GM21717 (cell line): ENCODE results near the gene C19orf81.

Experiments
- ATAC-seq: cut with Tn5 transposase; IDR thresholded peaks from one replicate; pipeline ENCODE4 v1.9.1; 2021; ENCODE audit warnings: mild to moderate bottlenecking, moderate library complexity; ENCODE audit not compliant: unreplicated experiment

Gene C19orf81

DNA sequence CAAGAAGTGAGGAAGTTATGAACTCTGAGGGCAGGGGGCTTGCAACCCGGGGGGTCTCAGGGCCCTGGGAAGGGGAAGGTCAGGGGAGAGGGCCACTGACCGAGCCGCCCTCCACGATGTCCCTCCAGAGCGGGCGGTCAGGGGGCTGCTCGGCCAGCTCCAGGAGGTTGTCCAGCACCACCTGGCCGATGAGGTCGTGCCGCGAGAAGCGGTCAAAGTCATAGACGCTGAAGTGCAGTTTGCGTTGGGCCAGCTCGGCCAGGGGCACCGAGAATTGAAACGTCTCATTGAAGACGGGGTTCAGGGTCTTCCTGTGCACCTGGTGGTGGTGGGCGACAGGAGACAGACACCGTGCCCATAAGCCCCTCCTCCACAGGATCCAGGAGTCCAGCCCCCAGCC lies 20.1 kb upstream of the C19orf81 start:
- ATAC-seq = no peak

DNA sequence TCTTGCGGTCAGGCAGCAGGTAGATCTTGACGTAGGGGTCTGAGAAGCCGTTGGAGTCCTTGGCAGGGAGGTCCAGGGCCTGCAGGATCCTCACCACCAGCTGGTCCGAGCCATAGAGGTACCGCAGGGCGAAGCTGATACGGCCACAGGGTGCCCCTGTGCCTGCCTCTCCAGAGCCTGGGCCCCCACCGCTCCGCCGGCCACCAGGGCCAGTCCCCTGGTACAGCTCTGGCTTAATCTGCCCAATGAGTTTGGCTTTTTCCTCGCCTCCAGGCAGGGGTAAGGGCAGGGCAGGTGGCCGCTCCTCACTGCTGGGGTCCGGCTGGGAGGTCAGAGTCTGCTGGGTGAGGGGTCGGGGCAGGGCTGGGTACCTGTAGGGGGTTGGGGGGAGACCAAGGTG lies 19.4 kb upstream of the C19orf81 start:
- no peak for ATAC-seq

DNA sequence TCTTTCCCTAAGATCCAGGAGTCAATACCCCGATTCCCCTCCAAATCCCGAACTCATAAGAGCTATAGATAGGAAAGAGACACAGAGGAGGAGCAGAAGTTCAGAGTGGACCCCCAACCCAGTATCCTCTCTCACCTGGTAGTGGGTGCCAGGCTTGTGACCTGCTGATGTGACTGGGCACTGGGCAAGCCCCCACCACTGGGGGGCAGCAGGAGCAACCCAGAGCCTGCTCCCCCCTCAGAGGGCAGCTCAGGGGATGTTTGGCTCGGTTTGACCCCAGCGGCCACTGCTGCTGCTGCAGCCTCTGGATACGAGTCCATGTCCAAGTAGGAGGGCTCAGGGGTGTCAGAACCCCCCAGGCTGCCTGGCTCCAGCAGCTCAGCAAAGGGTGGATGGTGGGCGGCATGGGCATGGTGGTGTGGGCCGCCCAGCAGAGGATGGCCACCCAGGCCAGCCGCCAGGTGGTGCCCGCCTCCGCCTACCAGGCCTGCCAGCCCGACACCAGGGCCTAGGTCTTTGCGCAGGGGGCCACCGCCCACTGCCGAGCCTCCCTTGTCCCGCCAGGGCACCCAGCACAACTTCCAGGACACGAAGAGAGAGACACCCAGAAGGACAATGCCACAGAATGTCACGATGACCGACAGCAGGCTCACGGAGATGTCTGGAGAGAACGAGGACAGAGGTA lies 17.0 kb upstream of the C19orf81 start:
- ATAC-seq = no peak

DNA sequence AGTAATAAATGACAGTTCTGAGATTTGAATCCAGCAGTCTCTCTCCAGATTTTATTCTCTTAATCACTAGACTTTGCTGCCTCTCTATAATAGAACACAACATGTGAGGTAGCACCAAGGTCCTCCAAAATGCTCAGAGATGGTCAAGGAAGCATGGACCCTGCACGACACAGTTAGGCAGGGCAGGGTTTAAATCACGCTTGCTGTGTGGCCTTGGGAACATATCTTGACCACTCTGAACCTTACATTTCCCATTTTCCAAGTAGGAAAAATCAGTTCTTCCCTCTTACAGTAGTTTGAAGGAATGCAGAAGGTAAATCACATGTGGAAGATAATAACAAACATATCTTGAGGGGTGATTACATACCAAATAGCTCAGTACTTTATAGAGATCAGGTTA lies 15.9 kb upstream of the C19orf81 start:
- ATAC-seq = no peak

DNA sequence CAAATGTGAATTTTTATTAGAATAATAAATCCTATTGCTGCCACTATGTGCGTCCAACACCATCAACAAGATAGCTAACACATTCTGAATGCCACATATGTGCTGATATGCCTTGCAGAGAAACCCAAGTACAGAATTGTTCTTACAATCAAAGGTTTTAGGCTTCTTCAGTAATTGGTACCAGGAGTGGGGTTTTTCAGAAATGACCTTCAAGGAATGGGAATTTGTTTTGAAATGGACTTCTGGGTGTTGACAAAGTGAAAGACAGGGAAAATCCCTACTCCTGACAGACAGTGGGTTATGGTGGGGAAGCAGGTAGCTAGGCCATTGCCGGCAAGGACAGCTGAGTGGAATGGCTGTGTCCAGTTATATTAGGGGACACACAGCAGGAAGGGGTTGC lies 15.3 kb upstream of the C19orf81 start:
- no peak for ATAC-seq

DNA sequence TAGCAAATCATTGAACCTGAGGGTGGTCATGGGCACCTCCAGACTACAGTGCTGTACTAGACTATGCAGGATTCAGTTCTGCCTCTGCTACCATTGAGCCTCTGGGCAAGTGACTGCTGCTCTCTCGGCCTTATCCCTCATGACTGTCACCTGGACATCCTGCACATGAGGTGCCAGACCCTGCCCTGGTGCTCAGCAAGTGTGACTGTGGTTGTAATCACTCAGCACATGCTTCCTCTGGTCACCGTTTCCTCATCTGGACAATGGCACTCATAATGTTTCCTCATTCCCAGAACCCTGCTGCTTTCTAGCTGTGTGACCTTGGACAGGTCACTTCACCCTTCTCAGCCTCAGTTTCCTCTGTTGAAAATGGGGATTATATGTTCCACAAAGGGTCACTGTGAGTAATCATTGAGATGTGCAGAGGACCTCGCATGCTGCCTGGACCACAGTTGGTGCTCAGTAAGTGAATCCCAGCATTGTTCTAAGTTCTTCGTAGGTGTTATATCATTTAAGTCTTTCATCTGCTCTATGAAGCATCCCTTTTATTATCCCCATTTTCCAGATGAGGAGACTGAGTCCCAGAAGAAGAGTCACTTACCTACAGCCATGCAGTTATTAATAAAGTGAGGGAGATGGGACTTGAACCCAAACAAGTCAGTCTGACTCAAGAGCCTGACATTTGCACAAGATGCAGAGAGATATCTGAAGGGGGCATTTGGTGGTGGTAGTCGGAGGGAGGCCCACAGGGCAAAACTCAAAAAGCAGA lies 12.7 kb upstream of the C19orf81 start:
- ATAC-seq = no peak

DNA sequence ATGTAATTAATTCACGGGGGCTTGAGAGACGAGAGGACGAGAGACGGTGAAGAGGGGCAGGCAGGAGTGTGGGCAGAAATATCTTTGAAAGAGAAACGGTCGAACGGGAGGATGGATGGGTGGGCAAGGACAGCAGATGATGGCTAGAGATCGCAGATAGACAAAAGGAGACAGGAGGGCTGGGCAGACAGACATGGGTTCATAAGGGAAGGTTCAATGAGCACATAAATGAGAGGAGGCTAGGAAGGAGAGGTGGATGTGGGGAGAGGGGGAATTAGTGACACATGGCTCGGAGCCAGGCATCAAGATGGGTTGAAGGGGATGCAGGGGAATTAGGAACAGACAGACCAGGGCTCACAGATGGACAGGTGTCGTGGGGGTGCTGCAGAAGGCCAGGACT lies 10.6 kb upstream of the C19orf81 start:
- ATAC-seq = no peak

DNA sequence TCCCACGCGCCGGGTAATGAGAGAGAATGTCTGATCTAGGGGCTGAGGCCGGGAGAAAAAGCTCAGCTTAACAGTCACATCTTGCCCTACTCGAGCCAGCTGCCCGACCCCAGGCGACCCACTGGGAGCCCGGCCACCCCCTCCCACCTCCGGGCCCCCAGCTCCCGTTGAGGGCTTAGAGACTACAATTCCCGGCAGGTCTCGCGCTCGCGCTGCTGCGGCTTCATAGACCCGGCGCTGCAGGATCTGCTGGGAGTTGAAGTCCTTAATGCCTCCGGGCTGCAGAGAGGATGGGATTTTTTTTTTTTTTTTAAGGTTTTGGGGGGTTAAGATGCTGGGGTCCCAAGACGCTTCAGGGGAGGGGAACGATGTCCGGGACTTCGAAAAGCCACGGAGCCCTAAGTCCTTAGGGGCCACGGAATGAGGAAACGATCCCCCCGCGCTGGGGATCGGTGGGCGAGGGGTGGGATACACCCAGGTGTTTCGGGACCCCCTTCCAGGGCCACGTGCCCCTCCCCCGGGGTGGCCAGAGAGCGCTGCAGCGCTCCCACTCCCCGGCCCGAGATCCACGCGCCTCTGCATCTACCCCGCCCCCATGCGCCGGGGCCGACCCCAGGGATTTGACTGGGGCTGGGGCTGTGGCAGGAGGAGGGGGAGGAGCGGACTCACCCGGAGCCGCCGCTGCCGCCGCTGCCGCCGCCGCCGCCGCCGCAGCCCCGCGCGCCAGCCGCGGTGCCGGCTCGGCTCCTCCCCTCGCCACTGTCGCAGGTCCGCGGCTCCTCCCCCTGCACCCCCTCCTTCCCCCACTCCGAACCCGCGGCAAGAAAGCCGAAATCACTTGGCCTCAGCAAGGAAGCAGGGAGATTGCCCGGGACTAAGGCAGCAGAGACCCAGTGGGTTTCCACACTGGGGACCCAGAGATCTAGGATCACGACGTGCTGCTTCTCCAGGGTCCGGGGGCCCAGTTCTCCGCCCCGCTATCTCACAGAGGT lies 9.8 kb upstream of the C19orf81 start, which contains the start of gene SYT3:
Gene SYT3 (minus strand): TSS at position 761 of the 992 bp plus-strand sequence. CDS start 2,470 bp downstream, outside the sequence.
- no peak for ATAC-seq

DNA sequence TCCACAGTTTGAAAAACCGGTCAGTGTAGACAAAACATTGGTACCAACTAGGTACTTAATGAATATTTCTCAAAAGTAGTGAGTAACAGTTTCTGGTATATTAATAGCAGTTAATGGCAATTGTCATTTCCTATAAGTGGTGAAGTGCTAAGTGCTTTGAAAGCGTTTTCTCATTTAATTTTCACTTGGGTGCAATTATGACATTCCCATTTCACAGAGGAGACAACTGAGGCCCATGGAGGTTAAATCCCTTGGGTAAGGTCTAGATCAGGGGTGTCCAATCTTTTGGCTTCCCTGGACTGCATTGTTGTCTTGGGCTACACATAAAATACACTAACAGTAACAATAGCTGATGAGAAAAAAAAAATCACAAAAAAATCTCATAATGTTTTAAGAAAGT lies 8.9 kb upstream of the C19orf81 start:
- ATAC-seq = no peak

DNA sequence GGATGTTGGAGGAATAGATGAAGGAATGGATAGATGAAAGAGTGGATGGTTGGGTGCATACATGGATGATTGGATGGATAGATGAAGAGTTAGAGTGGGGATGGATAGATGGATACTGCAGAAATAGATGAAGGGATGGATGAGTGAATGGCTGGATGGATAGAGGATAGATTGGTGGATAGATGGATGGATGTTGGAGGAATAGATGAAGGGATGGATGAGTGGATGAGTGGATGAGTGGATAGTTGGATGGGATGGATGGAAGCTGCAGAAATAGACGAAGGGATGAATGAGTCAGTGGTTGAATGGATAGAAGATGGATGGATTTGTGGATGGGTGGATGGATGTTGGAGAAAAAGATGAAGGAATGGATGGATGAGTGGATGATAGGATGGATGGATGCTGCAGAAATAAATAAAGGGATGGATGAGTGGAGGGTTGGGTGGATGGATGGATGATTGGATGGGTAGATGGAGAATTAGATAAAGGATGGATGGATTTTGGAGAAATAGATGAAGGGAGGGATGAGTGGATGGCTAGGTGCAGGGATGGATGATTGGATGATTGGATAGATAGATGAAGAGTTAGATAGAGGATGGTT lies 4.8 kb upstream of the C19orf81 start:
- no peak for ATAC-seq

DNA sequence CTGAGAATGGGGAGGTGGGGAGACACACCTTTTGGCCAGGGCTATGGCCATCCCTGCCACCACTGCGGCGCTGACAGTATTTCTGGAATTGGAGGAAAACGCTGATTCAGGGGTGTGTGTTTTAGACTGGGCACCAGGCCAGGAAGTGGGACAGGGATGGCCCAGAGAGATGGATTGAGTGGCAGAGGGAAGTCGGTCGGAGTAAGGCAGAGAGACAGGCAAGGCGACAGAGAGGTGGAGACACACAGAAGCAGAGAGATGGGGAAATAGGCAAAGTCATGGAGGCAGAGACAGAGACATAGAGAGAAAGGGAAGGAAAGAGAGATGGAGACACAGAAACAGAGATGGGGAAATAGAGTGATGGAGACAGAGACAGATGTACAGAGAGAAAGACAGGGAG lies 4.1 kb upstream of the C19orf81 start:
- no peak for ATAC-seq

DNA sequence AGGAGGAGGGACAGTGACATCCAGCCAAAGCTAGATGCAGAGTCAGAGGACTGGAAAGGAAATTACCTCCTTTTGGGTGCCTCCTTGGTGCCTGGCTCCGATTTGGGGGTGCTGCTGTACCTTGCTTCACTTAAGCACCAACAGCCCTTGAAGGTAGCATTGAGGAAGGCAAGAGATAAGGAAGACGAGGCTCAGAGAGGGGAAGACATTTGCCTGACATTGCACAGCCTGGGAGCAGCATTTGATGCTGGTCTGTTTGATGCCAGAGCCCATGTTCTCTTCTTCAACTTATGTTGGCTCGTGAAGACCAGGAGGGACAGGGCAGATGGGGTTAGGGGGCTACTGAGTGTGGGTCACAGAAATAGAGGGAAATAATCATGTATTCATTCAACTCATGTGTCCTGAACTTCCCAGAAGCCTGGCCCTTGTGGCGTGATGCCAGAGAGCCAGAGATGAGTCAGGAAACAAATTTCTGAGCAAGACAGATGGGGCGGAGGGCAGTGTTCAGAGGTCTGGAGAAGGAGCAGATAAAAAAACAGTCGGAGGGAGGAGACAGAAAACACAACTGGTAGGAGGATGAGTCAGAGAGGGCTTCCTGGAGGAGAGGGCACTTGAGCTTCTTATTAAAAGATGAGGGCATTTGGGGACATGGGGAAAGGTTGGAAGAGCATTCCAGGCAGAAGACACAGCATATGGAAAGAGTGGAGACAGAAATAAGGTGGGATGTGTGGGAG lies 3.0 kb upstream of the C19orf81 start:
- no peak for ATAC-seq

DNA sequence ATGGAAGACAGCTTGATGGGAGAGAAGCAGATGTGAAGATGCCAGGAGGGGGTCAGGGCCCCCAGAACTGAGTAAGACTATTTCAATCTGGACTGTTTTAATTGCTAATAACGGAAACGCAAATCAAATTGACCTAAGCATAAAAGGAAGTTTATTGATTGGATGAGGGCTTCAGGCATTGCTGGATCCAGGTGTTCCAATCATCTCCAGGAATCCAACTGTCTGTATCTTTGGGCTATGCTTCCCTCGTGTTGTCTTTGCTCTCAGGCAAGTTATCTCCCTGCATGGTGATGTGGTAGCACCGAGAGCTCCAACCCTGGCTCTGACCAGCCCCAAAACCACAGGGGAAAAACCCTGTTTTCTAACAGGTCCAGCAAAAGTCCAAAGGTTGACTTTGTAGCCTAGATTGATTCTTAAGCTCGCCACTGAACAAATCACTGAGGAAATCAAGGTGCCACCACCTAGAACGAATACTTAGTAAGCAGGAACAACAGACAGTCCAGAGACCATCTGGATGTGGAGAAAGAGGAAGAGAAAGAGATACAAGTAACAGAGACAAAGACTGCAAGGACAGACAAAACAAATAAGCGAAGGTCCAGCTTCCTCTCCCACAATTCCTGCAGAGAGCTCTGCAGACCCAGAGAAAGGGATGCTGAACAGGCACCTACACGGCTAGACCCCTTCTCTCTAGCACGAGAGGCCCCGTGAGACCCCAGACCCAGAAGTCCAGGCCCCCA lies 1.2 kb upstream of the C19orf81 start:
- no peak for ATAC-seq

DNA sequence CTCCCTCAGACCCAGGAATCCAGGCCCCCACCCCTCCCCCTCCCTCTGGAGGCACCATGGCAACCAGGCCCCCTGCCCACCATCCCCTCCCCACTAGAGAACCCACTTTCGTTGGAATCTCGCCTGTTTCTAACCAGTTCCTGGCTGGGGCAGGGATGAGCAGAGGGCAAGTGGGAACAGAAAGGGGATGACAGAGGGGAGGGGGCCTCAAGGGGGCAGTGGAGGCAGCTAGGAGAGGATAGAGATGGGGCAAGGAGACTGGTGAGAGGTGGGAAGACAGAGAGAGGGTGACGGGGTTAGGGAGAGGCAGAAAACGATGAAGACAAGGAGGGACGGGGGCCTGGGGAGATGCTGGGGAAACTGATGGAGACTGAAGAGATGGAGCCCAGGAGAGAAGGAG lies 586 bp upstream of the C19orf81 start:
- no peak for ATAC-seq

DNA sequence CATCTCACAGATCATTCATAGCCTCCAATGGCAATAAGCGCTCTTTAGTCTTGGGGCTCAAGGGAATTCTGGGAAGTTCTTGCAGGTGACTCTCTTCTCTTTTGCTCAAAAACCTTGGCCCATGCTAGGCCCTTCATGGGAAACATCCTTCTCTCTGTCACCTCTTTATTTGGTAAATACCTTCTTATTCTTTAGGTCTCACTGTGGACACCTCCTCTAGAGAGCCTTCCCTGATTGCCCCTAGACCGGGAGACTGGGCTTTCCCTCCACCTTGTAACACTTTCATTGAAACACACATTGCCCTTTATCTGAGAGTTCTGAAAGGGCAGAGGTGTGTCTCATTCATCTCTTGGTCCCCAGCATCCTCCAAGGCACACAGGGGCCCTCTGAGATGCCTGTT lies 1.9 kb downstream of the C19orf81 start:
- no peak for ATAC-seq

DNA sequence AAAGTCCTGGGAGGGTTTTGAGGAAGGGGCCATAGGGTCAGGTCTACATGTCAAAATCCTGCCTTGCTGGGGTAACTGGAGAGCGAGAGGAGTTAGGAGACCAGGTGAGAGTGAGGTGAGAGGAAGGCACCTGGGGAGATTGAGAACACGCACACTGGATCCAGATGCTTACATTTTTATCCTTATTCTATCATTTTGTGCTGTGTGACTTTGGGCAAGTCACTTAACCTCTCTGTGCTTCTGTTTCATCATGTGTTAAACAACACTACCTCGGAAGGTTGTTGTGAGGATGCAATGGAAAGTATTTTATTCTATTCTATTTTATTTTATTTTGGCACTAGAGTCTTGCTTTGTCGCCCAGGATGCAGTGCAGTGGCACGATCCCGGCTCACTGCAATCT lies 3.5 kb downstream of the C19orf81 start:
- ATAC-seq = no peak

DNA sequence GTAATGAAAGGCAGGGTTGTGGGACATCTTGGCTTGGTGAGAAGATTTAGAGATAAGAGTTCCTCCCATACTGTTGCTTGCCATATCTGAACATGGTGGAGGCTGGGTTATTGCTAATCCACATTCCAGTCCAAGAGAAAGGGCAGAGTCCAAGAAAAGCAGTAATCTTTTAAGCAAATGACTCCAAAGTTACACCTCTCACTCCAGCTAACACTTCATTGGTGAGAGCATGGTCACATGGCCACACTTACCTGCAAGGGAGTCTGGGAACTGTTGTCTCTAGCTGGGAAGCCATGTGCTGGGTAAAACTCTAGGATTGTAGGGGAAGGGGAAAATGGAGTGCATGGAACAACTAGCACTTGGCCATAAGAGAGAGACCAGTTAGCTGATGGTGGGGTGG lies 5.6 kb downstream of the C19orf81 start:
- ATAC-seq = no peak

DNA sequence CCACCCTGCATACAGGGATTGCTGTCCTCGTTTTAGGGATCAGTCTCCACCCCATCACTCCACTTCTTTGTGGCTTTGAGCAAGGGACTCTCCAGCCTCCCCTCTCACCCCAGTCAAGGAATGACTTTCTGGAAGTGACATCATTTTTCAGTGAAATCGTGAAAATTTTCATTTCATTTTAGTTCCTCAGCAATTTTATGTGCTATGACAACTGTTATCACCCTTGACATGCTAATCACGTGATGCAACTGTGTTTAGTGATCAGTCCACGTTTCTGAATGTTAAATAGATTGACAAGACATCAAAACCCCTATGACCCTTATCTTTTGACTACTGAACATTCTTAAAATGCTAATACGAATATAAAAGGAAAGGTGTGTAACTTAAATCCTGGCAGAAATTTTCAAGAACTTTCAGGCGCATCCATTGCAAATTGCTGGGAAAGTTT lies 8.0 kb downstream of the C19orf81 start:
- no peak for ATAC-seq

DNA sequence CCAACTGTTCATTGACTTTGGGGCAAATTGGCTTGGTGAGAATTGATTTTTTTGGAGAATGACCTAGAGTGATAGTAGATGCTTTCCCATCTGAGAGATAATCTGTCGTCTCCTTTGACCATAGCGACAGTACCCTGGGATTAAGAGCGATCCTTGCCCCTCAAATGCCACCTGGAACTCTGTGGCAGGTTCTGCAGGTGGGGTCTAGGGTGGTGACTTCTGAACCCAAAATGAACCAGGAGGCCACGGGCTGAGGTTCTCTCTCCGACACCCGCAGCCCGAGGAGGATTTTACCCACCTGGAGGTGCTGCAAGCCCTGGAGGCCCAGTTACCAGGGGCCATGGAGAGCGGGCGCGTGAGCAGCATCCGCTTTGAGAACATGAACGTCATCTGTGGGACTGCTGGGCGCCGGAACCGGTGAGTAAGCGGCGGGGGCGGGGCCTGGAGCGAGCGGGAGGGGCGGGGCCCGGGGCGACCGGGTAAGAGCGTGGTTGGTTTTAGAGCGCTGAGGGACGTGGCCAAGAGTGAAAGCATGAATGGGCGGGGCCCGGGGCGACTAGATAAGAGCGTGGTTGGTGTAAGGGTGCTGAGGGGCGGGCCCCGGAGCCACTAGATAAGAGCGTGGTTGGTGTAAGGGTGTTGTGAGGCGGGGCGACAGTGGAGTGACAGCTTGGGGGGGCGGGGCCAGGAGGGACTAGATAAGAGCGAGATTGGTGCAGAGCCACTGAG lies 8.6 kb downstream of the C19orf81 start:
- no peak for ATAC-seq
